ENCODE results near the gene LGI4. TPM values are rescaled to one million over a fixed set of nuclear protein-coding genes. Genes with fewer than 3 reads are reported as not detected.

The LGI4 gene
- total RNA-seq, 4 donors from 2014 or later: 24.8 to 47.9 (median 36.2) TPM

- Histone ChIP-seq H3K27me3 (peaks cover 23% of the 10 kb centered on the region), H3K9me3 (no peaks in the 10 kb centered on the region), H3K4me1 (no peaks in the 10 kb centered on the region), H3K4me3 (no peak overlapping the region), H3K27ac (no peak overlapping the region), H3K36me3 (no peaks in the 10 kb centered on the region)
- no peak for ATAC-seq
- TF ChIP-seq CTCF (IDR thresholded peaks at IDR 0.05) (no peak), POLR2AphosphoS5 (IDR thresholded peaks at IDR 0.05) (no peak), EP300 (IDR thresholded peaks at IDR 0.05) (no peak), POLR2A (IDR thresholded peaks at IDR 0.05) (no peak)
- 79 to 84% methylated on average over 3 to 6 of the region's 15 CpGs for WGBS, 2 donors (ENCODE audit: low coverage in 1 of 2)
Observed at GRCh38 chr19:35083691-35084508, 51.0 kb downstream of the LGI4 start.

GRCh38 chr19:35081201-35081600 is 53.7 kb downstream of the LGI4 start:
- no peak overlapping the region for H3K27ac ChIP-seq
- 80 to 90% methylated on average over 2 to 4 of the region's 6 CpGs for WGBS, 2 donors (ENCODE audit: low coverage in 1 of 2)
- peaks cover 8% of the 10 kb centered on the region for H3K27me3 ChIP-seq
- H3K9me3 ChIP-seq: no peaks in the 10 kb centered on the region
- H3K36me3 ChIP-seq: no peaks in the 10 kb centered on the region
- H3K4me1 ChIP-seq: no peaks in the 10 kb centered on the region
- no peak for TF ChIP-seq POLR2A (IDR thresholded peaks at IDR 0.05)
- TF ChIP-seq POLR2AphosphoS5 (IDR thresholded peaks at IDR 0.05): no peak
- no peak for TF ChIP-seq CTCF (IDR thresholded peaks at IDR 0.05)
- no peak for TF ChIP-seq EP300 (IDR thresholded peaks at IDR 0.05)
- H3K4me3 ChIP-seq: no peak overlapping the region
- ATAC-seq: no peak

- WGBS, 2 donors (ENCODE audit: low coverage in 1 of 2): 80% methylated on average over 1 of the region's 16 CpGs; no CpG with 5 or more reads in 1 of the 2 donors
- Histone ChIP-seq H3K27me3 (peaks cover 8% of the 10 kb centered on the region), H3K4me1 (no peaks in the 10 kb centered on the region), H3K9me3 (no peaks in the 10 kb centered on the region), H3K36me3 (no peaks in the 10 kb centered on the region), H3K4me3 (no peak overlapping the region), H3K27ac (no peak overlapping the region)
- TF ChIP-seq CTCF (IDR thresholded peaks at IDR 0.05) (no peak), POLR2A (IDR thresholded peaks at IDR 0.05) (no peak), POLR2AphosphoS5 (IDR thresholded peaks at IDR 0.05) (no peak), EP300 (IDR thresholded peaks at IDR 0.05) (no peak)
- ATAC-seq: no peak
Observed at GRCh38 chr19:35080613-35081170, 54.2 kb downstream of the LGI4 start.

- H3K36me3 ChIP-seq: no peaks in the 10 kb centered on the region
- peaks cover 8% of the 10 kb centered on the region for H3K27me3 ChIP-seq
- no peak overlapping the region for H3K4me3 ChIP-seq
- H3K9me3 ChIP-seq: no peaks in the 10 kb centered on the region
- peak; percentile 8 for ATAC-seq
- WGBS, 2 donors (ENCODE audit: low coverage in 1 of 2): 90% methylated on average over 2 of the region's 14 CpGs; no CpG with 5 or more reads in 1 of the 2 donors
- H3K27ac ChIP-seq: no peak overlapping the region
- TF ChIP-seq POLR2A (IDR thresholded peaks at IDR 0.05) (no peak), POLR2AphosphoS5 (IDR thresholded peaks at IDR 0.05) (no peak), EP300 (IDR thresholded peaks at IDR 0.05) (no peak), CTCF (IDR thresholded peaks at IDR 0.05) (no peak)
- H3K4me1 ChIP-seq: no peaks in the 10 kb centered on the region
Observed at GRCh38 chr19:35079826-35080225, 55.0 kb downstream of the LGI4 start.
